LNCAP (cell line): Measurements from ENCODE around the gene DDX43.

ENCODE experiments used
- TF ChIP-seq, protein P1 (sequence below): fragments of 450-650 bp; IDR thresholded peaks from 2 replicates; pipeline ENCODE4 v1.5.1; 2017; ENCODE audit warnings: mild to moderate bottlenecking

DDX43 gene

DNA sequence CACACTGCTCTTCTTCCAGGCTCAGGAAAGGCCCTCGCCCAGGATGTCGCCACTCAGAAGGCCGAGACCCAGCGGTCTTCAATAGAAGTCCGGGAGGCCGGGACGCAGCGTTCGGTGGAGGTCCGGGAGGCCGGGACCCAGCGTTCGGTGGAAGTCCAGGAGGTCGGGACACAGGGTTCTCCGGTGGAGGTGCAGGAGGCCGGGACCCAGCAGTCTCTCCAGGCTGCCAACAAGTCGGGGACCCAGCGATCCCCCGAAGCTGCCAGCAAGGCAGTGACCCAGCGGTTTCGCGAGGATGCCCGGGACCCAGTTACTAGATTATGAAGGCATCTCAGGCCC, 31.1 kb upstream of the DDX43 start:
- TF ChIP-seq, protein P1, sequence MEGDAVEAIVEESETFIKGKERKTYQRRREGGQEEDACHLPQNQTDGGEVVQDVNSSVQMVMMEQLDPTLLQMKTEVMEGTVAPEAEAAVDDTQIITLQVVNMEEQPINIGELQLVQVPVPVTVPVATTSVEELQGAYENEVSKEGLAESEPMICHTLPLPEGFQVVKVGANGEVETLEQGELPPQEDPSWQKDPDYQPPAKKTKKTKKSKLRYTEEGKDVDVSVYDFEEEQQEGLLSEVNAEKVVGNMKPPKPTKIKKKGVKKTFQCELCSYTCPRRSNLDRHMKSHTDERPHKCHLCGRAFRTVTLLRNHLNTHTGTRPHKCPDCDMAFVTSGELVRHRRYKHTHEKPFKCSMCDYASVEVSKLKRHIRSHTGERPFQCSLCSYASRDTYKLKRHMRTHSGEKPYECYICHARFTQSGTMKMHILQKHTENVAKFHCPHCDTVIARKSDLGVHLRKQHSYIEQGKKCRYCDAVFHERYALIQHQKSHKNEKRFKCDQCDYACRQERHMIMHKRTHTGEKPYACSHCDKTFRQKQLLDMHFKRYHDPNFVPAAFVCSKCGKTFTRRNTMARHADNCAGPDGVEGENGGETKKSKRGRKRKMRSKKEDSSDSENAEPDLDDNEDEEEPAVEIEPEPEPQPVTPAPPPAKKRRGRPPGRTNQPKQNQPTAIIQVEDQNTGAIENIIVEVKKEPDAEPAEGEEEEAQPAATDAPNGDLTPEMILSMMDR, result no peak

DNA sequence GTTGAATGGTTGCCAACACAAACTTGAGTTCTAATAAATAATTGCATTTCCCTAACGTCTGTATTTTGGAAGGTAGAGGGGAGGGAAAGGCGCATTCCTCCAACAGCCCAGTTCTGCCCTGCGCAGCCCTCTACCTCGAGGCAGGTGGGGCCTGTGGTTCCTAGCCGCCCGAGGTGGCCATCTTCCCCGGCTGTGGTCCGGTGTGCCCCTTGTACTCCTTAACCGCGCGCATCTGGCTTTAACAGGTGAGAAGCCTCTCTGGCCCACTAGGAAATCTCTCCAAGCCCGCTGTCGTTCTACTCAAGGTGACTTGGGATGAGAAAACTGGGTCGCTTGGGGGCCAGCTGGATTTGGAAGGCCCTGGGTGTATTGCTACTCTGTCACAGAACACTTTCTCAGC, 30.5 kb upstream of the DDX43 start:
- TF ChIP-seq, protein P1, result no peak

DNA sequence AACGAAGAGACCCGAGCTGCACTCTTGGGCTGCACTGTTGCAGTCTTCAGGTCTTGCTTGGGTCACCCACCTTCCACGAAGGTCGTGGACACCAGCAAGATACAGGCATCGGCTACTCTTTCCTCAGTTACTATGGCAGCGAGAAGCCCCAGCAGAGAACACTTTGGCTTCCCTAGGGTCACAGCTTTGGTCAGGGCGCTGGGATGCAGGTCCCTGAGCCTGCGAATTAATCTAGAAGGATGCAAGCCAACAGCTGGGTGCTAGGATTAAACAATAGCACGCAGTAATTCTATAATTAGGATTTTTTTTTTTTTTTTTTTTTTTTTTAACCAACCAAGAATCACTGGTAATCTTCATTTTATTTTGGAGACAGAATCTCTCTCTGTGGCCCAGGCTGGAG, 30.1 kb upstream of the DDX43 start:
- TF ChIP-seq, protein P1, result no peak

DNA sequence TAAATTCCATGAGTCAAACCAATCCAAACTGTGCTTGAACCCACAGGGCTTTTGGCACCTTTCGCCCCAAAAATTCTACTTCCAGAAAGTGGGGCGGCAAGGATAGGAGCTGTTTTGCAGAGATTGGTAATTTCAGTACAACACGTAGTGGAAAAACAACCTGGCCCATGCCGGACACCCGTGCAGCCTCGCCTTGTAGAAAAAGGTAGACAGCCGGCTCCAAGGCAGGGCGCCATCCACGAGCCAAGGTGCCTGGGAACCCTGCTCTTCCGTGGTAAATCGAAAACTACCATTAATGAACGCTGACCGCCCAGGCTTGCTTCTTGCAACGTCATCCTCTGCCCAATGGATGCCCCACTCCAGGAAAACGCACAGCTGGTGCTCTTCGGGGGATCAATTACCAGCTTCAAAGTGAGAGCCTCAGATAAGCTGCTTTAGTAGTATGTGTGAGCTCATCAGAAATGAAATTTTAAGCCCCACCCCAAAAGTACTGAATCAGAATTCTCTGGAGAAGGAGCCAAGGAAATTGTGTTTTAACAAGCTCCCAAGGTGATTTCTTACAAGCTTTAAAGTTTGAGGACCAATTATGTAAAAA, 26.8 kb upstream of the DDX43 start:
- TF ChIP-seq, protein P1, result no peak

DNA sequence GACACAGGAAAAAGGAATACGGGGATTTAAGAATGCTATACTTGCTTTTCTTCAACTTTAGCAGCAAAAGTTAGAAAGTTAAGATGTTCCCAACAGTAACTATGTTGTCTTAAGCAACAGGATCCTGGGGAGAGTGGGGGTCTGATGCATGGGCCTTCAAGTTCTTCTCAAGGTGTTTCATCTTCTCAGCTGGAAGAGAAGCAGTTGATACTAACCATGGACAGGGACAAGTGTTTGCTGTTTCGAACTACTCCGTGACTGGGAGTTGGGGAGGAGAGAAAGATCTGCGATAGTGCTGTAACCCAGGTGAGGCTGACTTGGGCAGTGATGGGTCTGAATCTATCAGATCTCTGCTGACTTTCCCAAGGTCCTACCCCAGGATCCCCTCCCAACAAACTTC, 26.0 kb upstream of the DDX43 start:
- TF ChIP-seq, protein P1, result no peak

DNA sequence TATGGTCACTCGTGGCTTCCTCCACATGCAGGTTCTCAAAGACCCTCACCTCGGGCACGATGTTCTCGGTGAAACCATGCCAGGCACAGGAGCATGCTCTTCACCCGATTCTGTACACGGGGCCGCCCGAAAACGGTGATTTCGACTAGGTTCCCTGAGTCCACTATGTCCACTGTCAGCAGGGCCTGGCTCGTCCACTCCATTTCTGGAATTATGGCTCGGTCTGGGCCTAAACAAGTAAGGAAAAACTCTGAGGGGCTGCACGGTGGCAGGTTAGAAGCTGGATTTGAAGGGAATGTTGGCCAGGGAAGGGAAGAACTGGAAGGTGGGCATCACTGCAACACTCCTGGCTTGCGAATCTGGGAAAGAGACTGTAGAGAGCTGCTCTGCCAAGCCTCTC, 25.5 kb upstream of the DDX43 start:
- TF ChIP-seq, protein P1, result no peak

DNA sequence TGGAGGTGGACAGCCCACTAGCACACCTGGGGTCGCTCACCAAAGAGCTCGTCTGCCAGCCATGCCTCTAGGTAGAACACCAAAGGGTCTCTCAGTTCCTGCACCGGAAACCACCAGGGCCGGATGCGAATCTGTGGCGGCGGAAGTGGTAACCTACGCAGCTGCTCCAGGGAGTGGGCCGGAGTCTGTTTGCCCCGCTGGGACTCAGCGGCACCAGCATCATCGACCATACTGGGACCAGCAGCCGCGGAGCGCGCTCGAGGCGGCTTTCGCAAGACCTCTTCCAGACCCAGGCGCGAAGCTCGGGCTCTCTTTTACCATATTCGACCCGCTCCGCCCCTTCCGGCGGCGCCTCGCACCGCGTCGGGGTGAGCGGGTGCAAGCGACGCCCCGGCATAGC, 25.1 kb upstream of the DDX43 start, which contains the start of gene OOEP:
OOEP (minus strand) TSS at position 335 of the 400 bp plus-strand sequence; CDS start at position 230, 105 bp downstream.
- TF ChIP-seq, protein P1, result no peak

DNA sequence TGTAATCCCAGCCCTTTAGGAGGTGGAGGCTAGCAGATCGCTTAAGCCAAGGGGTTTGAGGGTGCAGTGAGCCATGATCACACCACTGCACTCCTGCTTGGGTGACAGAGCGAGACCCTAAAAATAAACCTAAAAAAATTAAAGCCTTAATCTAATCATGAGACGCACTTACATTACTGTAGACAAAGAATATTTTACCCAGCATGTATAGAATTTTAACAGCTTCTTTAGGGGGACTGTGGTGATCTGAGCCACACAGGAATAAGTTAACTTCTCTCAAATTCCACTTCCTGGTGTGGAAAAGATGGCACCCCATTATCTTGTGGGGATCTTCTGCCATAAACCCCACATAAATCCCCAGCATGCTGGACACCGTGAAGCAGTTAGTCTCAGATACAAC, 22.6 kb upstream of the DDX43 start:
- TF ChIP-seq, protein P1, result no peak
